Smooth muscle cell (in vitro differentiated cells): ENCODE measurements around the gene MAD2L2. TPM values are rescaled to one million over a fixed set of nuclear protein-coding genes. Genes with fewer than 3 reads are reported as not detected.

Experiments used
- DNase-seq: peaks from one replicate; lab custom pipeline; 2025; ENCODE audit not compliant: unreplicated experiment; lab: John Stamatoyannopoulos, UW
- H2AFZ ChIP-seq: fragments of 200-600 bp; sonication (generic); 2 replicates; pipeline ENCODE4 v1.6.0; 2016; ENCODE audit warnings: antibody characterized with exemption, low read depth, mild to moderate bottlenecking
- H3F3A ChIP-seq: fragments of 200-600 bp; sonication (generic); 2 replicates; pipeline ENCODE4 v1.6.0; 2017; ENCODE audit warnings: antibody characterized with exemption, low read depth
- H3K27ac ChIP-seq: fragments of 200-600 bp; sonication (generic); 2 replicates; pipeline ENCODE4 v1.5.1; 2016; ENCODE audit warnings: low read depth, mild to moderate bottlenecking
- H3K27me3 ChIP-seq: fragments of 200-600 bp; sonication (generic); 2 replicates; pipeline ENCODE4 v1.6.1; 2016; ENCODE audit warnings: low read depth, mild to moderate bottlenecking
- H3K36me3 ChIP-seq: fragments of 200-600 bp; sonication (generic); 2 replicates; pipeline ENCODE4 v1.5.1; 2016; ENCODE audit warnings: low read depth
- H3K4me1 ChIP-seq: fragments of 200-600 bp; sonication (generic); 2 replicates; pipeline ENCODE4 v1.5.1; 2016; ENCODE audit warnings: low read depth
- H3K4me2 ChIP-seq: fragments of 200-600 bp; sonication (generic); 2 replicates; pipeline ENCODE4 v1.6.0; 2016; ENCODE audit warnings: mild to moderate bottlenecking
- H3K4me3 ChIP-seq: fragments of 200-600 bp; sonication (generic); 2 replicates; pipeline ENCODE4 v1.5.1; 2016; ENCODE audit warnings: mild to moderate bottlenecking
- H3K79me2 ChIP-seq: fragments of 200-600 bp; sonication (generic); 2 replicates; pipeline ENCODE4 v1.6.0; 2016; ENCODE audit warnings: low read depth, mild to moderate bottlenecking
- H3K9ac ChIP-seq: fragments of 200-600 bp; sonication (generic); 2 replicates; pipeline ENCODE4 v1.6.0; 2016; ENCODE audit warnings: low read depth
- H3K9me3 ChIP-seq: fragments of 200-600 bp; sonication (generic); replicated peaks from 2 replicates; pipeline ENCODE4 v1.5.1; 2016; ENCODE audit warnings: low read depth
- H4K20me1 ChIP-seq: fragments of 200-600 bp; sonication (generic); 2 replicates; pipeline ENCODE4 v1.6.0; 2016; ENCODE audit warnings: low read depth
- CTCF ChIP-seq: fragments of 200-600 bp; sonication (generic); IDR thresholded peaks from 2 replicates; pipeline ENCODE4 v1.5.1; 2017; ENCODE audit warnings: borderline replicate concordance, mild to moderate bottlenecking, antibody characterized with exemption; ENCODE audit not compliant: insufficient read depth, poor library complexity, severe bottlenecking
- WGBS: methylation state at CpG from one replicate; pipeline ENCODE4 v1.1.7; 2016; ENCODE audit warnings: low lambda C conversion rate; 5-methylcytosine and 5-hydroxymethylcytosine counted together
- polyA plus RNA-seq: library from polyadenylated mRNA; unstranded; fragments of >200 nt; fragmentation: Nextera tagmentation; extraction: Ambion mirVana; gene quantifications from 2 replicates; pipeline ENCODE4 v1.2.1, GENCODE V29; 2016
- total RNA-seq: library from RNA; depleted of rRNA; stranded (reverse); fragments of >200 nt; gene quantifications from 2 replicates; pipeline ENCODE4 v1.2.3, GENCODE V29; 2014

The MAD2L2 gene
- 34.0 and 46.0 TPM in 2 replicates for total RNA-seq
- polyA plus RNA-seq: 81.2 and 87.4 TPM in 2 replicates

GRCh38 chr1:11681071-11681771 is at the start of gene MAD2L2:
Gene MAD2L2 (minus strand): TSS chr1:11681148. CDS start chr1:11680601, 547 bp downstream.
- peak within 1 kb of the TSS; percentile 91 for H3K4me2 ChIP-seq
- no peaks in the 10 kb centered on the region for H4K20me1 ChIP-seq
- peak within 1 kb of the TSS; percentile 87 for H3K4me3 ChIP-seq
- peak; percentile 85 for DNase-seq
- H3K27ac ChIP-seq: peak within 1 kb of the TSS; percentile 28
- H3K9me3 ChIP-seq: no peaks in the 10 kb centered on the region
- WGBS: under 1% methylated on average over 33 of the region's 71 CpGs
- H3F3A ChIP-seq: no peaks in the 10 kb centered on the region
- H2AFZ ChIP-seq: peak within 1 kb of the TSS; percentile 94
- peaks cover 14% of the 10 kb centered on the region for H3K4me1 ChIP-seq
- no peak for TF ChIP-seq CTCF
- no peaks in the 10 kb centered on the region for H3K36me3 ChIP-seq
- H3K79me2 ChIP-seq: no peaks in the 10 kb centered on the region
- peak within 1 kb of the TSS; percentile 76 for H3K9ac ChIP-seq
- no peaks in the 10 kb centered on the region for H3K27me3 ChIP-seq

- H2AFZ ChIP-seq: peak overlapping the region; percentile 62
- no peaks in the 10 kb centered on the region for H3K9me3 ChIP-seq
- no peaks in the 10 kb centered on the region for H3K36me3 ChIP-seq
- peaks cover 2% of the 10 kb centered on the region for H3F3A ChIP-seq
- H3K4me3 ChIP-seq: no peak overlapping the region
- TF ChIP-seq CTCF: no peak
- H3K27ac ChIP-seq: no peak overlapping the region
- peaks cover 13% of the 10 kb centered on the region for H3K4me1 ChIP-seq
- WGBS: 52% methylated on average over 5 of the region's 5 CpGs
- DNase-seq: no peak
- H3K27me3 ChIP-seq: no peaks in the 10 kb centered on the region
- no peaks in the 10 kb centered on the region for H4K20me1 ChIP-seq
- H3K79me2 ChIP-seq: no peaks in the 10 kb centered on the region
- H3K4me2 ChIP-seq: no peak overlapping the region
- H3K9ac ChIP-seq: no peak overlapping the region
Observed at GRCh38 chr1:11730429-11730891, 49.5 kb upstream of the MAD2L2 start.

- H3K4me1 ChIP-seq: peaks cover 13% of the 10 kb centered on the region
- H2AFZ ChIP-seq: peak overlapping the region; percentile 66
- no peak overlapping the region for H3K4me3 ChIP-seq
- H3K9ac ChIP-seq: no peak overlapping the region
- H3K9me3 ChIP-seq: no peaks in the 10 kb centered on the region
- WGBS: 58% methylated on average over 26 of the region's 26 CpGs
- no peaks in the 10 kb centered on the region for H3K36me3 ChIP-seq
- peak overlapping the region; percentile 35 for H3K4me2 ChIP-seq
- no peak for TF ChIP-seq CTCF
- H3K27ac ChIP-seq: no peak overlapping the region
- no peaks in the 10 kb centered on the region for H3K27me3 ChIP-seq
- no peaks in the 10 kb centered on the region for H3K79me2 ChIP-seq
- H3F3A ChIP-seq: no peaks in the 10 kb centered on the region
- DNase-seq: no peak
- H4K20me1 ChIP-seq: no peaks in the 10 kb centered on the region
Observed at GRCh38 chr1:11729498-11730428, 48.8 kb upstream of the MAD2L2 start.
